Colonic mucosa (tissue), 4 donors: ENCODE measurements around the gene ATF3. TPM values are rescaled to one million over a fixed set of nuclear protein-coding genes. Genes with fewer than 3 reads are reported as not detected.

ENCODE experiments used
- DNase-seq: peaks from one replicate; pipeline ENCODE4 v3.0.0-alpha.2; 2020
- H3K27ac ChIP-seq: fragments of 200-600 bp; one replicate; pipeline ENCODE4 v1.8.0; 2021
- H3K27me3 ChIP-seq: fragments of 200-600 bp; one replicate; pipeline ENCODE4 v1.8.0; 2021
- H3K36me3 ChIP-seq: fragments of 200-600 bp; one replicate; pipeline ENCODE4 v1.8.0; 2021
- H3K4me1 ChIP-seq: fragments of 200-600 bp; one replicate; pipeline ENCODE4 v1.8.0; 2021; ENCODE audit warnings: mild to moderate bottlenecking
- H3K4me3 ChIP-seq: fragments of 200-600 bp; one replicate; pipeline ENCODE4 v1.8.0; 2021
- H3K9ac ChIP-seq, 2 donors: one replicate each; pipeline ENCODE4 v1.7.0; 2013; ENCODE audit warnings: control low read depth in 2 of 2, low read depth in 2 of 2, low read length in 2 of 2
- H3K9me3 ChIP-seq: fragments of 200-600 bp; one replicate; pipeline ENCODE4 v1.8.0; 2021
- CTCF ChIP-seq: fragments of 200-600 bp; IDR thresholded peaks from one replicate; pipeline ENCODE4 v1.8.0; 2022; ENCODE audit warnings: antibody characterized with exemption, mild to moderate bottlenecking
- intact Hi-C: fragments of 100-400 bp; cut with DNase I; formaldehyde crosslinking; loops from one replicate; pipeline ENCODE4 v1.14.1; 2022
- total RNA-seq, 2 donors: library from RNA; stranded (reverse); fragmentation: NEBNext Ultra II Directional in 1 of 2; extraction: Animal tissue kit (Norgen Biotek cat#: 25700) in 1 of 2; gene quantifications; one replicate each; pipeline ENCODE4 v1.2.1, GENCODE V29; 2021
- donor health status: healthy.
- donor health status: DM: no; HTN: no; CAD: no.
- donor health status: DM: no; HTN: no; CAD: no.

ATF3 gene
- total RNA-seq, result 10 to 100 TPM; 17.7 to 34.0 TPM

GRCh38 chr1:212608392-212608958, at the start of gene ATF3:
TSS of gene ATF3 (plus strand) at chr1:212608761. CDS start at chr1:212615022, 6,261 bp downstream.
- TF ChIP-seq CTCF, result no peak
- Histone ChIP-seq H3K4me1 (no peaks in the 10 kb centered on the region), H3K27ac (peak within 1 kb of the TSS; percentile 91), H3K9me3 (no peaks in the 10 kb centered on the region), H3K9ac (peak within 1 kb of the TSS; percentile 80 to 89), H3K4me3 (peak within 1 kb of the TSS; percentile 71), H3K27me3 (no peaks in the 10 kb centered on the region), H3K36me3 (no peaks in the 10 kb centered on the region)
- intact Hi-C loops, result loop anchor here (2.0 to 5.0 kb wide), 2 partner anchors 51 to 130 kb away; no protein-coding TSS in a partner anchor
- peak; percentile 99 for DNase-seq

- H3K27ac ChIP-seq, result no peak overlapping the region
- no peak overlapping the region for H3K9ac ChIP-seq
- no peaks in the 10 kb centered on the region for H3K9me3 ChIP-seq
- no peaks in the 10 kb centered on the region for H3K27me3 ChIP-seq
- no peak for TF ChIP-seq CTCF
- intact Hi-C loops, result loop anchor here (5.0 to 10.0 kb wide), 2 partner anchors 47 to 75 kb away; partner anchors contain the start of gene ATF3
- H3K36me3 ChIP-seq, result no peaks in the 10 kb centered on the region
- no peak for DNase-seq
- H3K4me3 ChIP-seq, result no peak overlapping the region
- H3K4me1 ChIP-seq, result no peaks in the 10 kb centered on the region
Observed at GRCh38 chr1:212559929-212560328, 48.6 kb upstream of the ATF3 start.

GRCh38 chr1:212560933-212561460, 47.6 kb upstream of the ATF3 start:
- H3K9me3 ChIP-seq, result no peaks in the 10 kb centered on the region
- no peak for TF ChIP-seq CTCF
- DNase-seq, result no peak
- intact Hi-C loops, result no loop called here
- no peak overlapping the region for H3K4me3 ChIP-seq
- H3K27me3 ChIP-seq, result no peaks in the 10 kb centered on the region
- no peak overlapping the region for H3K27ac ChIP-seq
- H3K9ac ChIP-seq, result no peak overlapping the region
- H3K36me3 ChIP-seq, result no peaks in the 10 kb centered on the region
- no peaks in the 10 kb centered on the region for H3K4me1 ChIP-seq

- intact Hi-C loops, result no loop called here
- no peak for TF ChIP-seq CTCF
- H3K27ac ChIP-seq, result no peak overlapping the region
- no peaks in the 10 kb centered on the region for H3K9me3 ChIP-seq
- no peak overlapping the region for H3K4me3 ChIP-seq
- no peaks in the 10 kb centered on the region for H3K4me1 ChIP-seq
- no peak for DNase-seq
- H3K36me3 ChIP-seq, result no peaks in the 10 kb centered on the region
- no peaks in the 10 kb centered on the region for H3K27me3 ChIP-seq
- no peak overlapping the region for H3K9ac ChIP-seq
Observed at GRCh38 chr1:212561501-212561931, 47.0 kb upstream of the ATF3 start.

- H3K4me3 ChIP-seq, result no peak overlapping the region
- intact Hi-C loops, result no loop called here
- TF ChIP-seq CTCF, result no peak
- DNase-seq, result no peak
- H3K4me1 ChIP-seq, result no peaks in the 10 kb centered on the region
- H3K27ac ChIP-seq, result no peak overlapping the region
- no peaks in the 10 kb centered on the region for H3K9me3 ChIP-seq
- no peaks in the 10 kb centered on the region for H3K36me3 ChIP-seq
- H3K9ac ChIP-seq, result no peak overlapping the region
- no peaks in the 10 kb centered on the region for H3K27me3 ChIP-seq
Observed at GRCh38 chr1:212562771-212563170, 45.8 kb upstream of the ATF3 start.
